Stimulated activated CD8-positive, alpha-beta memory T cell treated with anti-CD3 and anti-CD28 coated beads, Interleukin-4, amount 100 ng/mL, for 48 hours (primary cell): ENCODE results near the gene ZDHHC15.
"Not testable (repeated sequence)": the region's sequence is repeated elsewhere in the genome, so short reads cannot be mapped to it uniquely, and the experiment has no call there.

Experiments used
- DNase-seq: peaks from one replicate; pipeline ENCODE4 v3.0.0-alpha.2; 2020

Gene ZDHHC15

GRCh38 chrX:75522565-75523431 lies at the start of gene ZDHHC15:
Gene ZDHHC15 (minus strand): TSS chrX:75523037. CDS start chrX:75523024, 13 bp downstream.
- peak; percentile 56 for DNase-seq

- DNase-seq = not testable (repeated sequence)
These were observed 37.7 kb upstream of the ZDHHC15 start for GRCh38 chrX:75560544-75560943.

- DNase-seq = no peak
These were observed 24.9 kb upstream of the ZDHHC15 start for GRCh38 chrX:75547783-75548182.

DNA sequence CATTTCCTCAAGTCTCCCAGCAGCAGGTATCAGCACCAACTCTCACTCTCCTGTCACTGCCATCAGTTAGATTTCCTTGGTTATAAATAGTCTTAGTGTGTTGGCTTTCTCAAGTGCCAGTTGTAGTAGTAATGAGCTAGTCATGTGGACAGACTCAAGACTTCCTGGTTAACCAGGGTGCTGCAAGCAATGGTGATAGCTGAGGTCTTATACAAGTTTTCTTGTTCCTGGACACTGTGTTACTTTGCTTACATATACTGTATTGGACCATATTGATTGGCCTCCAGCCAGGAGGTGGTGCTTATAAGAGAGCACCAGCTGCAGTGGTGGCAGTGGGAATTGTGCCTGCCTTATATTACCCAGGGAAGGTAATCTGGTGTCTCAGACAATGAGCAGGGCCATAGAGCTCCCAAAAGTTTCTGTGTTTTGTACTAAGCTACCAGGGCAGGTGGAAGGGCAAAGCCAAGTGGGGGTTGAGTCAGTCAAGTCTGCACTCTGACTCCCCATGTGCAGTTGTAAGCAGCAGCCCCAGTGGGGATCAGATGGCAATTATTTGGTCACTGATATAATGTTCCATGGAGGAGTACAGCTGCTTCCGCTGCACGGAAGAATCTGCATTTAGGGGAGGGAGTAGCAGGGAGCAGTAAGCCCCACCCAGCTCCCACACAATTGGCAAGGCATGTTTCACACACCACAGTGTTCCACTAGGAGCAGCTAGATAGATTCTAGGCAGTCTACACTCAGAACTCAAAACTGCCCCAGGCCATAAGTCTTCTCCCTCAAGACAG lies 24.1 kb upstream of the ZDHHC15 start:
- DNase-seq = no peak

- DNase-seq = no peak
These were observed 21.9 kb upstream of the ZDHHC15 start for GRCh38 chrX:75544786-75545185.

- DNase-seq = no peak
These were observed 38.9 kb downstream of the ZDHHC15 start for GRCh38 chrX:75483933-75484332.

DNA sequence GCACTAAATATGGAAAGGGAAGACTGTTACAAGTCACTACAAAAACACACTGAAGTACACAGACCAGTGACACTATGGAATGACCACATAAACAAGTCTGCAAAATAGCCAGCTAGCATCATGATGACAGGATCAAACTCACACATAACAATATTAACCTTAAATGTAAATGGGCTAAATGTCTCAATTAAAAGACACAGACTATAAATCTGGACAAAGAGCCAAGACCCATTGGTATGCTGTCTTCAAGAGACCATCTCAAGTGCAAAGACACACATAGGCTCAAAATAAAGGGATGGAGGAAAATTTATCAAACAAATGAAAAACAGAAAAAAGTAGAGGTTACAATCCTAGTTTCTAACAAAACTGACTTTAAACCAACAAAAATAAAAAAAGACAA lies 61.1 kb downstream of the ZDHHC15 start:
- not testable (repeated sequence) for DNase-seq

DNA sequence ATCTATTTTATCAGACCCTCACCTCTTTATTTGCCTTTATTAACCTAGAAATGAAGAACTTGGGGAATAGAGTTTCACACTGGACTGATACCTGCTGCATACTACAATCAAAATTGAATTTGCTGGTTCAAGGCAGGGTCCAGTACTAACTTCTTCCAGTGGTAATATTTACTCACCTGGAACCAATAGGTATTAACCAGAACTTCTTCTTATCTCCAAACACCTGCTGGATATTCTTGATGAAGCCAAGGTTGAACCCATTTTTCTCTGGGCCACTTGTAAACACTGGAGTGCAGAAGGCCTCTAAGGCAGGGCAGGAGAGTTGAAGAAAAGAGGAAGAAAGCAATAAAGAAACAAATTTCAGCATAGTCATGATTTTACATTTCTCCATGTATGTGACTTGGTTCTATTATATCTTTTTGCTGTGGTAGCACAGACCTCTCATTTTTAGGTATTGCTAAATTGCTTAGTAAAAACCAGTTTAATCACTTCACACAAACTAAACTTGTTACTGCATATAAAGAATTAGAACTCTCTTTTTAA lies 101.1 kb downstream of the ZDHHC15 start:
- DNase-seq = no peak

DNA sequence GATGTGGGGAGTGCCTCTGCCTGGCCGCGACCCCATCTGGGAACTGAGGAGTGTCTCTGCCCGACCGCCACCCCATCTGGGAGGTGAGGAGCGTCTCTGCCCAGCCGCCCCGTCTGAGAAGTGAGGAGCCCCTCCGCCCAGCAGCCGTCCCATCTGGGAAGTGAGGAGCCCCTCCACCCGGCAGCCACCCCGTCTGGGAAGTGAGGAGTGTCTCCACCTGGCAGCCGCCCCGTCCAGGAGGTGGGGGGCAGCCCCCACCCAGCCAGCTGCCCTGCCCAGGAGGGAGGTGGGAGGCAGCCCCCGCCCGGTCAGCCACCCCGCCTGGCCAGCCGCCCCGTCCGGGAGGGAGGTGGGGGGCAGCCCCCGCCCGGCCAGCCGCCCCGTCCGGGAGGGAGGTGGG lies 115.7 kb downstream of the ZDHHC15 start:
- not testable (repeated sequence) for DNase-seq

GRCh38 chrX:75390470-75390869 lies 132.4 kb downstream of the ZDHHC15 start:
- no peak for DNase-seq

GRCh38 chrX:75369721-75370120 lies 153.1 kb downstream of the ZDHHC15 start:
- DNase-seq = no peak

- no peak for DNase-seq
These were observed 156.0 kb downstream of the ZDHHC15 start for GRCh38 chrX:75366861-75367260.

DNA sequence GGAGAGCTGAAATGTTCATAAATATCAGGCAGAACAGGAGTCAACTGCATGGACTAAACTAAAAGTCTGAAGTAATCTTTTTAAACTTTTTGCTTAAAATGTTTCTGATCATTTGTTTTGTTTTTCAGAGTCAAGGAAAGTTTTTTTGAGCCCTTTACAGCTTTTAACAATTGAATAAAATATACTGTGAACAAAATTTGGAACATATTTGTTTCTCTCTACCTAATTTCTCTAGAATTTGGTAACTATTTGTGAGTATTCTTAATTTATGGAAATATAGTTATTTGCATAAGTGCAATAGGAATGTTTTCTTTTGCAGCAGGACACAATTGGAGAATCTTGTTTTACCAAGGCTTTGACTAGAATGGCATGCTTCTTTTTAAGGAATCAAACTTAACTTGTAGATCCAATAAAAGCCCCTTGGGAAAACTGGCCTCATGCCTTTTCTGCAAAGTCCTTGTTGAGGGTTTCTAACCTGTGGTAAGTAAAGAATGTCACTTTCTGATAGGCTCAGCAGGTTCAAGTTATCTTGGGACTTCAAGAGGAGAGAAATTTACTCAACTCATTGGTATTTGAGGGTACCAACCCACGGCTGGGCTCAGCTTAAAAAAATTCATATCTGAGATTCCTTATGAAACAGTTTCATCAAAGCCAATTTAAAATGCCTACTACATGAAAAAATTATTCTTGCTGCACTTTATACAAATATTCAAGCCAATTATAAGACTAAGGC lies 157.4 kb downstream of the ZDHHC15 start:
- DNase-seq = no peak

DNA sequence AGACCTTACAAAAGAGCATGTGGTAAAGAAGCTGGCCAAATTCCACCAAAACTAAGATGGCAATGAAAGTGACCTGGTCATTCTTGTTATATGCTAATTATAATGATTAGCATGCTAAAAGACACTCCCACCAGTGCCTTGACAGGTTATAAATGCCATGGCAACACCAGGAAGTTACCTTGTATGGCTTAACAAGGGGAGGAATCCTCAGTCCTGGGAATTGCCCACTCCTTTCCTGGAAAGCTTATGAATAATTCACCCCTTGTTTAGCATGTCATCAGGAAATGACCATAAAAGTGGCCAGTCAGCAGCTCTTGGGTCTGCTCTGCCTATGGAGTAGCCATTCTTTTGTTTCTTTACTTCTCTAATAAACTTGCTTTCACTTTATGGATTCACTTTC lies 161.0 kb downstream of the ZDHHC15 start:
- no peak for DNase-seq

DNA sequence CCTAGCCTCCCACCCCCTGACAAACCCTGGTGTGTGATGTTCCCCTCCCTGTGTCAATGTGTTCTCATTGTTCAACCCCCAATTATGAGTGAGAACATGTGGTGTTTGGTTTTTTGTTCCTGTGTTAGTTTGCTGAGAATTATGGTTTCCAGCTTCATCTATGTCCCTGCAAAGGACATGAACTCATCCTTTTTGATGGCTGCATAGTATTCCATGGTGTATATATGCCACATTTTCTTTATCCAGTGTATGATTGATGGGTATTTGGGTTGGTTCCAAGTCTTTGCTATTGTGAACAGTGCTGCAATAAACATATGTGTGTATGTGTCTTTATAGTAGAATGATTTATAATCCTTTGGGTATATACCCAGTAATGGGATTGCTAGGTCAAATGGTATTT lies 174.2 kb downstream of the ZDHHC15 start:
- DNase-seq = not testable (repeated sequence)

GRCh38 chrX:75337525-75337924 lies 185.3 kb downstream of the ZDHHC15 start:
- no peak for DNase-seq

DNA sequence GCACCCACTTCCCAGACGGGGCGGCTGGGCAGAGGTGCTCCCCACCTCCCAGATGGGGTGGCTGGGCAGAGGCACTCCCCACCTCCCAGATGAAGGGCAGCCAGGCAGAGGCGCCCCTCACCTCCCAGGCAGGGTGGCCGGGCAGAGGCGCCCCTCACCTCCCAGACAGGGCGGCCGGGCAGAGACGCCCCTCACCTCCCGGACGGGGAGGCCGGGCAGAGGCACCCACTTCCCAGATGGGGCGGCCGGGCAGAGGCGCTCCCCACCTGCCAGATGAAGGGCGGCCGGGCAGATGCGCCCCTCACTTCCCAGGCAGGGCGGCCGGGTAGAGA lies 187.7 kb downstream of the ZDHHC15 start:
- DNase-seq = no peak

- DNase-seq = not testable (repeated sequence)
These were observed 188.3 kb downstream of the ZDHHC15 start for GRCh38 chrX:75334407-75335126.

GRCh38 chrX:75327607-75328006 lies 195.2 kb downstream of the ZDHHC15 start:
- DNase-seq = no peak
